HEK293T (cell line): ENCODE data around the gene SRCIN1.

Experiments
- CTCF ChIA-PET: fragments of 350-600 bp; formaldehyde crosslinking; extraction: SDS; loops from one replicate; lab custom pipeline; 2021; ENCODE audit warnings: antibody characterized with exemption, inconsistent platforms; lab: Yijun Ruan, JAX
- POLR2A ChIA-PET: fragments of 350-600 bp; formaldehyde crosslinking; extraction: SDS; loops from one replicate; lab custom pipeline; 2020; ENCODE audit warnings: antibody characterized with exemption, inconsistent platforms; lab: Yijun Ruan, JAX
- DNase-seq: peaks from one replicate; pipeline ENCODE4 v3.0.0; 2012; ENCODE audit warnings: mixed read lengths; ENCODE audit errors: extremely low spot score
- ARNT ChIP-seq: fragments of 450-650 bp; IDR thresholded peaks from 2 replicates; pipeline ENCODE4 v1.6.1; 2017; ENCODE audit warnings: mild to moderate bottlenecking
- BHLHE40 ChIP-seq: fragments of 450-650 bp; IDR thresholded peaks from 2 replicates; pipeline ENCODE4 v1.6.1; 2016; ENCODE audit warnings: mild to moderate bottlenecking, moderate library complexity, borderline replicate concordance
- CTBP1 ChIP-seq: fragments of 450-650 bp; IDR thresholded peaks from 2 replicates; pipeline ENCODE4 v1.6.1; 2016; ENCODE audit warnings: borderline replicate concordance
- ELF4 ChIP-seq: fragments of 450-650 bp; IDR thresholded peaks from 2 replicates; pipeline ENCODE4 v1.6.1; 2017; ENCODE audit warnings: antibody characterized with exemption
- FOXA1 ChIP-seq: fragments of 450-650 bp; IDR thresholded peaks from 2 replicates; pipeline ENCODE4 v1.6.1; 2016; ENCODE audit warnings: mild to moderate bottlenecking
- FOXK2 ChIP-seq: fragments of 450-650 bp; IDR thresholded peaks from 2 replicates; pipeline ENCODE4 v1.6.1; 2016; ENCODE audit warnings: mild to moderate bottlenecking
- FOXM1 ChIP-seq: fragments of 450-650 bp; IDR thresholded peaks from 2 replicates; pipeline ENCODE4 v1.6.1; 2017; ENCODE audit warnings: mild to moderate bottlenecking, borderline replicate concordance
- HDGF ChIP-seq: fragments of 450-650 bp; IDR thresholded peaks from 2 replicates; pipeline ENCODE4 v1.6.1; 2017; ENCODE audit warnings: antibody characterized with exemption, borderline replicate concordance
- L3MBTL2 ChIP-seq: fragments of 450-650 bp; conservative IDR thresholded peaks from 2 replicates; pipeline ENCODE4 v1.6.1; 2016; ENCODE audit warnings: mild to moderate bottlenecking
- LEF1 ChIP-seq: fragments of 450-650 bp; IDR thresholded peaks from 2 replicates; pipeline ENCODE4 v1.6.1; 2017; ENCODE audit warnings: mild to moderate bottlenecking, borderline replicate concordance
- NFRKB ChIP-seq: fragments of 450-650 bp; IDR thresholded peaks from 2 replicates; pipeline ENCODE4 v1.6.1; 2016; ENCODE audit warnings: mild to moderate bottlenecking, moderate library complexity
- SP1 ChIP-seq: fragments of 450-650 bp; IDR thresholded peaks from 2 replicates; pipeline ENCODE4 v1.6.1; 2017
- SUZ12 ChIP-seq: fragments of 450-650 bp; IDR thresholded peaks from 2 replicates; pipeline ENCODE4 v1.6.1; 2016; ENCODE audit warnings: mild to moderate bottlenecking
- TARDBP ChIP-seq: fragments of 450-650 bp; IDR thresholded peaks from 2 replicates; pipeline ENCODE4 v1.6.1; 2016
- ZNF384 ChIP-seq: fragments of 450-650 bp; IDR thresholded peaks from 2 replicates; pipeline ENCODE4 v1.6.1; 2016
- TF ChIP-seq, protein P1 (sequence below): fragments of 450-650 bp; IDR thresholded peaks from 2 replicates; pipeline ENCODE4 v1.6.1; 2016

The SRCIN1 gene

GRCh38 chr17:38568845-38569510, 36.8 kb downstream of the SRCIN1 start:
- CTCF ChIA-PET, result interaction anchor here (1.5 kb wide), 1 partner anchor 94 kb away, joined by 3 read pairs; no protein-coding TSS in a partner anchor
- POLR2A ChIA-PET, result interaction anchor here (2.1 kb wide), 1 partner anchor 10 kb away, joined by 8 read pairs; no protein-coding TSS in a partner anchor
- TF ChIP-seq FOXM1 (no peak), ARNT (no peak), NFRKB (no peak), ZNF384 (no peak), SUZ12 (no peak), HDGF (no peak), SP1 (no peak), TARDBP (no peak), ELF4 (no peak), FOXA1 (no peak), CTBP1 (no peak), BHLHE40 (no peak), FOXK2 (no peak)
- DNase-seq, result no peak

GRCh38 chr17:38568274-38568673, 37.5 kb downstream of the SRCIN1 start:
- ChIA-PET POLR2A (interaction anchor here (2.1 kb wide), 1 partner anchor 9 kb away, joined by 8 read pairs; no protein-coding TSS in a partner anchor), CTCF (interaction anchor here (1.5 kb wide), 1 partner anchor 95 kb away, joined by 3 read pairs; no protein-coding TSS in a partner anchor)
- DNase-seq, result no peak
- no peak for TF ChIP-seq ZNF384
- TF ChIP-seq FOXM1, result no peak
- TF ChIP-seq FOXK2, result no peak
- no peak for TF ChIP-seq SUZ12
- TF ChIP-seq L3MBTL2, result no peak
- TF ChIP-seq NFRKB, result no peak
- TF ChIP-seq CTBP1, result no peak
- TF ChIP-seq TARDBP, result no peak
- TF ChIP-seq HDGF, result no peak
- no peak for TF ChIP-seq SP1
- TF ChIP-seq, protein P1, sequence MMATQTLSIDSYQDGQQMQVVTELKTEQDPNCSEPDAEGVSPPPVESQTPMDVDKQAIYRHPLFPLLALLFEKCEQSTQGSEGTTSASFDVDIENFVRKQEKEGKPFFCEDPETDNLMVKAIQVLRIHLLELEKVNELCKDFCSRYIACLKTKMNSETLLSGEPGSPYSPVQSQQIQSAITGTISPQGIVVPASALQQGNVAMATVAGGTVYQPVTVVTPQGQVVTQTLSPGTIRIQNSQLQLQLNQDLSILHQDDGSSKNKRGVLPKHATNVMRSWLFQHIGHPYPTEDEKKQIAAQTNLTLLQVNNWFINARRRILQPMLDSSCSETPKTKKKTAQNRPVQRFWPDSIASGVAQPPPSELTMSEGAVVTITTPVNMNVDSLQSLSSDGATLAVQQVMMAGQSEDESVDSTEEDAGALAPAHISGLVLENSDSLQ, result no peak
- TF ChIP-seq ARNT, result no peak
- no peak for TF ChIP-seq LEF1
- no peak for TF ChIP-seq ELF4
- TF ChIP-seq BHLHE40, result no peak
- TF ChIP-seq FOXA1, result no peak

- POLR2A ChIA-PET, result interaction anchor here (2.1 kb wide), 1 partner anchor 8 kb away, joined by 8 read pairs; no protein-coding TSS in a partner anchor
- no peak for TF ChIP-seq CTBP1
- TF ChIP-seq LEF1, result no peak
- no peak for TF ChIP-seq TARDBP
- TF ChIP-seq ZNF384, result no peak
- no peak for TF ChIP-seq SP1
- no peak for TF ChIP-seq SUZ12
- TF ChIP-seq ARNT, result no peak
- no peak for TF ChIP-seq FOXM1
- no peak for TF ChIP-seq FOXA1
- TF ChIP-seq FOXK2, result no peak
- no peak for TF ChIP-seq L3MBTL2
- TF ChIP-seq BHLHE40, result no peak
- TF ChIP-seq, protein P1, result no peak
- no peak for TF ChIP-seq ELF4
- TF ChIP-seq NFRKB, result no peak
- no peak for TF ChIP-seq HDGF
- CTCF ChIA-PET, result no interaction called here
- DNase-seq, result no peak
These were observed 38.4 kb downstream of the SRCIN1 start for GRCh38 chr17:38567350-38567749.

- ChIA-PET CTCF (interaction anchor here (1.3 kb wide), 1 partner anchor 9 kb away, joined by 5 read pairs; no protein-coding TSS in a partner anchor), POLR2A (no interaction called here)
- no peak for TF ChIP-seq ZNF384
- no peak for TF ChIP-seq SP1
- no peak for TF ChIP-seq CTBP1
- no peak for TF ChIP-seq ELF4
- TF ChIP-seq FOXA1, result no peak
- no peak for TF ChIP-seq BHLHE40
- TF ChIP-seq L3MBTL2, result no peak
- TF ChIP-seq TARDBP, result no peak
- TF ChIP-seq NFRKB, result no peak
- no peak for DNase-seq
These were observed 39.1 kb downstream of the SRCIN1 start for GRCh38 chr17:38566666-38567031.

DNA sequence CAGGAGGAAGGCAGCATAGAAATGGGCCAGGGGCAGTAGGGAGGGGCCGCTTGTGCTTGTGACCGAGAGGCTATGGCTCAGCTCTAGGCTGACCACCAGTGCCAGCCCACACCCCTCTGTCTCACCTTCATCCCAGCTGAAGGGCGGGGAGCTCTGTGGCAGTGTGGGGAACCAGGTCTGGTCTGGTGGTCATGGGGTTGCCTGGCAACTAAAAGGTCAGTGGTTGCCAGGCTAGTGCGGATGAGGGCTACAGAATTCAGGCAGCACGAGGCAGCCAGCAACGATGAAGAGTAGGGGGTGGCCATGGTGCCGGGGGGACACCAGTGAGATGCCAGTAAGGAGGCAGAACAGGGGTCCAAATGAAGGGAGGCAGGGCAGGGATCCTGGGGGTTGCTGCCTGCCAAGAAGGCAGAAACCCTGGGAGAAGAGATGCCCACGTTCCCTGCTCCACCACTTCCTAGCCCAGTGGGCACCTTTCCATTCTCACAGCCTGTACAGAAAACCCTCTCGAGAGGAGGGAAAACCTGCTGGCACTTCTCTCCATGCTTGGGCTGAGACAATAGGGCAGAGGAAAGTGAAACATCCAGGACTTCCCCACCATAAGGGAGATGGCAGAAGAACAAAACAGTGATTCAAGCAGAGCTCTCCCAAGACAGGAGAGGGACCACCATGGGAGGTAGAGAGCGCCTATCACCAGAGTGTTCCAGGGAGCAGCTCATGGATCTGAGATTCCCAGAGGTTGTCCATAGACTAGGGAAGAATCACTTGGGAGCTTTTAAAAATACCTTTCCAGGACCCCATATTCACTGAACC, 39.7 kb downstream of the SRCIN1 start:
- DNase-seq, result no peak
- ChIA-PET CTCF (interaction anchor here (1.3 to 2.6 kb wide), 2 partner anchors 8 to 18 kb away, joined by 5 to 6 read pairs; no protein-coding TSS in a partner anchor), POLR2A (interaction anchor here (1.1 kb wide), 1 partner anchor 103 kb away, joined by 3 read pairs; no protein-coding TSS in a partner anchor)
- TF ChIP-seq FOXM1 (no peak), FOXK2 (no peak), NFRKB (no peak), LEF1 (no peak), SUZ12 (no peak), SP1 (no peak), FOXA1 (no peak), ELF4 (no peak), L3MBTL2 (no peak)
